Activated naive CD4-positive, alpha-beta T cell treated with anti-CD3 and anti-CD28 coated beads for 36 hours (primary cell): ENCODE data around the gene TMEM255B. TPM values are rescaled to one million over a fixed set of nuclear protein-coding genes. Genes with fewer than 3 reads are reported as not detected.

Source experiments
- CTCF ChIA-PET: fragments of 350-600 bp; sonication (Branson Sonifier 250); formaldehyde crosslinking; loops from one replicate; lab custom pipeline; 2021; ENCODE audit warnings: antibody characterized with exemption; lab: Charles Lee
- DNase-seq: peaks from one replicate; pipeline ENCODE4 v3.0.0-alpha.2; 2020
- H3K27ac Mint-ChIP-seq: one replicate; pipeline ENCODE4 v1.8.0; 2021; ENCODE audit warnings: mild to moderate bottlenecking, mixed read lengths
- H3K27me3 Mint-ChIP-seq: one replicate; pipeline ENCODE4 v1.8.0; 2021; ENCODE audit warnings: low read depth, mixed read lengths
- H3K36me3 Mint-ChIP-seq: one replicate; pipeline ENCODE4 v1.8.0; 2021; ENCODE audit warnings: low read depth, mixed read lengths
- H3K4me1 Mint-ChIP-seq: one replicate; pipeline ENCODE4 v1.8.0; 2021; ENCODE audit warnings: low read depth, mixed read lengths
- H3K4me3 Mint-ChIP-seq: one replicate; pipeline ENCODE4 v1.8.0; 2021; ENCODE audit warnings: mild to moderate bottlenecking, moderate library complexity, mixed read lengths
- H3K9me3 Mint-ChIP-seq: one replicate; pipeline ENCODE4 v1.8.0; 2021; ENCODE audit warnings: mixed read lengths
- intact Hi-C: fragments of 100-400 bp; cut with micrococcal nuclease; formaldehyde crosslinking; loops from one replicate; pipeline ENCODE4 v1.15.1; 2023
- total RNA-seq, 2 experiments: library from RNA; stranded (reverse); gene quantifications; one replicate each; pipeline ENCODE4 v1.2.3, GENCODE V29; 2021

TMEM255B gene
- total RNA-seq, 2 experiments from 2014 or later = 1.1 TPM

GRCh38 chr13:113845723-113846635, 87.0 kb downstream of the TMEM255B start:
- H3K27ac Mint-ChIP-seq = no peak overlapping the region

GRCh38 chr13:113846636-113847318, 87.8 kb downstream of the TMEM255B start:
- Mint-ChIP-seq H3K4me3 (no peak overlapping the region), H3K27ac (no peak overlapping the region), H3K4me1 (peaks cover 27% of the 10 kb centered on the region), H3K9me3 (peaks cover 3% of the 10 kb centered on the region), H3K27me3 (no peaks in the 10 kb centered on the region), H3K36me3 (no peaks in the 10 kb centered on the region)
- CTCF ChIA-PET = interaction anchor here (0.6 kb wide), 1 partner anchor 103 kb away, joined by 3 read pairs; no protein-coding TSS in a partner anchor
- no peak for DNase-seq
- intact Hi-C loops = no loop called here

More at GRCh38 chr13:113845723-113846635, 87.0 kb downstream of the TMEM255B start:
- intact Hi-C loops = no loop called here
- H3K9me3 Mint-ChIP-seq = peaks cover 3% of the 10 kb centered on the region
- DNase-seq = peak; percentile 26
- no peaks in the 10 kb centered on the region for H3K27me3 Mint-ChIP-seq
- peaks cover 31% of the 10 kb centered on the region for H3K4me1 Mint-ChIP-seq
- H3K4me3 Mint-ChIP-seq = no peak overlapping the region
- H3K36me3 Mint-ChIP-seq = no peaks in the 10 kb centered on the region
- CTCF ChIA-PET = interaction anchor here (0.6 kb wide), 1 partner anchor 43 kb away, joined by 3 read pairs; no protein-coding TSS in a partner anchor

- H3K4me1 Mint-ChIP-seq = peaks cover 23% of the 10 kb centered on the region
- H3K4me3 Mint-ChIP-seq = no peak overlapping the region
- DNase-seq = no peak
- intact Hi-C loops = no loop called here
- H3K36me3 Mint-ChIP-seq = no peaks in the 10 kb centered on the region
- no peaks in the 10 kb centered on the region for H3K9me3 Mint-ChIP-seq
- no peak overlapping the region for H3K27ac Mint-ChIP-seq
- CTCF ChIA-PET = no interaction called here
- no peaks in the 10 kb centered on the region for H3K27me3 Mint-ChIP-seq
Observed at GRCh38 chr13:113848020-113848419, 89.0 kb downstream of the TMEM255B start.

GRCh38 chr13:113848431-113849260, 89.6 kb downstream of the TMEM255B start:
- peaks cover 4% of the 10 kb centered on the region for H3K27me3 Mint-ChIP-seq
- CTCF ChIA-PET = no interaction called here
- no peak overlapping the region for H3K27ac Mint-ChIP-seq
- intact Hi-C loops = no loop called here
- no peak for DNase-seq
- H3K36me3 Mint-ChIP-seq = no peaks in the 10 kb centered on the region
- no peaks in the 10 kb centered on the region for H3K9me3 Mint-ChIP-seq
- H3K4me3 Mint-ChIP-seq = no peak overlapping the region
- H3K4me1 Mint-ChIP-seq = peaks cover 24% of the 10 kb centered on the region

- peaks cover 9% of the 10 kb centered on the region for H3K27me3 Mint-ChIP-seq
- no peaks in the 10 kb centered on the region for H3K36me3 Mint-ChIP-seq
- H3K4me1 Mint-ChIP-seq = peaks cover 27% of the 10 kb centered on the region
- intact Hi-C loops = no loop called here
- no peak overlapping the region for H3K27ac Mint-ChIP-seq
- H3K9me3 Mint-ChIP-seq = no peaks in the 10 kb centered on the region
- H3K4me3 Mint-ChIP-seq = no peak overlapping the region
- CTCF ChIA-PET = no interaction called here
- no peak for DNase-seq
Observed at GRCh38 chr13:113849546-113849945, 90.5 kb downstream of the TMEM255B start.

- Mint-ChIP-seq H3K4me1 (peaks cover 31% of the 10 kb centered on the region), H3K36me3 (no peaks in the 10 kb centered on the region), H3K27me3 (peaks cover 12% of the 10 kb centered on the region), H3K9me3 (no peaks in the 10 kb centered on the region), H3K4me3 (no peak overlapping the region), H3K27ac (no peak overlapping the region)
- CTCF ChIA-PET = no interaction called here
- intact Hi-C loops = no loop called here
- no peak for DNase-seq
Observed at GRCh38 chr13:113849981-113850721, 91.1 kb downstream of the TMEM255B start.

GRCh38 chr13:113850722-113851479, 91.9 kb downstream of the TMEM255B start:
- H3K36me3 Mint-ChIP-seq = no peaks in the 10 kb centered on the region
- CTCF ChIA-PET = no interaction called here
- DNase-seq = no peak
- H3K4me3 Mint-ChIP-seq = no peak overlapping the region
- intact Hi-C loops = no loop called here
- H3K27me3 Mint-ChIP-seq = peaks cover 14% of the 10 kb centered on the region
- no peak overlapping the region for H3K27ac Mint-ChIP-seq
- peaks cover 24% of the 10 kb centered on the region for H3K4me1 Mint-ChIP-seq
- H3K9me3 Mint-ChIP-seq = no peaks in the 10 kb centered on the region

GRCh38 chr13:113851480-113851803, 92.4 kb downstream of the TMEM255B start:
- Mint-ChIP-seq H3K27ac (no peak overlapping the region), H3K9me3 (no peaks in the 10 kb centered on the region), H3K27me3 (peaks cover 18% of the 10 kb centered on the region), H3K4me3 (no peak overlapping the region), H3K36me3 (no peaks in the 10 kb centered on the region), H3K4me1 (peaks cover 19% of the 10 kb centered on the region)
- intact Hi-C loops = no loop called here
- CTCF ChIA-PET = no interaction called here
- DNase-seq = no peak

- CTCF ChIA-PET = no interaction called here
- intact Hi-C loops = no loop called here
- DNase-seq = no peak
- peaks cover 15% of the 10 kb centered on the region for H3K4me1 Mint-ChIP-seq
- H3K27me3 Mint-ChIP-seq = peaks cover 18% of the 10 kb centered on the region
- no peak overlapping the region for H3K4me3 Mint-ChIP-seq
- no peaks in the 10 kb centered on the region for H3K36me3 Mint-ChIP-seq
- no peak overlapping the region for H3K27ac Mint-ChIP-seq
- H3K9me3 Mint-ChIP-seq = no peaks in the 10 kb centered on the region
Observed at GRCh38 chr13:113851826-113852535, 93.0 kb downstream of the TMEM255B start.

GRCh38 chr13:113852536-113853517, 93.8 kb downstream of the TMEM255B start:
- H3K27ac Mint-ChIP-seq = no peak overlapping the region
- intact Hi-C loops = no loop called here
- H3K4me1 Mint-ChIP-seq = peaks cover 15% of the 10 kb centered on the region
- H3K27me3 Mint-ChIP-seq = peaks cover 18% of the 10 kb centered on the region
- no peaks in the 10 kb centered on the region for H3K9me3 Mint-ChIP-seq
- CTCF ChIA-PET = no interaction called here
- no peak for DNase-seq
- no peak overlapping the region for H3K4me3 Mint-ChIP-seq
- no peaks in the 10 kb centered on the region for H3K36me3 Mint-ChIP-seq
